Measurements from ENCODE around the gene SALL3. TPM values are rescaled to one million over a fixed set of nuclear protein-coding genes. Genes with fewer than 3 reads are reported as not detected.

The SALL3 gene
- total RNA-seq, 1 experiment from 2014 or later, result not detected

DNA sequence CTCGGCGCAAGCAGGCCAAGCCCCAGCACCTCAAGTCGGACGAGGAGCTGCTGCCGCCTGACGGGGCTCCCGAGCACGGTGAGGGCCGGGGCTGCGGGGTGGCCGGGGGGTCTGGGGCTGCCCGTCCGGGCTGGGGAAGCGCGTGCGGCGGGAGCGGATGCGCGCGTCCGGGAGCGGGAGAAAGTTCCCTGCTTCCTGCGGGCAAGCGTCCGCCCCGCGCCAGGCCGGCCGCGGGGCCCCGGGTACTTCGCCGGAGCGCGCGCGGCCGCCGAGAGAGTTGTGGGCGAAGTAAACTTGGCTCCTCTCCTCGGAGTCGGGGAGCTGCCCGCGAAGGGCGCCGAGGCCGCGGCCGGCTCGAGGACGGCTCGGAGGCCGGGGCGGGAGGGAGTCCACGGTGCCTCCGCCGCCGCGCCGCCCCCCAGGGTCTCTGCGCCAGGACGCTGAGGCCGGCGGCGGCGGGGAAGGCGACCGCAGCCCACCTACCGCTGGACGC lies 707 bp downstream of the SALL3 start:
- DNase-seq (ENCODE audit: low read depth), result no peak

DNA sequence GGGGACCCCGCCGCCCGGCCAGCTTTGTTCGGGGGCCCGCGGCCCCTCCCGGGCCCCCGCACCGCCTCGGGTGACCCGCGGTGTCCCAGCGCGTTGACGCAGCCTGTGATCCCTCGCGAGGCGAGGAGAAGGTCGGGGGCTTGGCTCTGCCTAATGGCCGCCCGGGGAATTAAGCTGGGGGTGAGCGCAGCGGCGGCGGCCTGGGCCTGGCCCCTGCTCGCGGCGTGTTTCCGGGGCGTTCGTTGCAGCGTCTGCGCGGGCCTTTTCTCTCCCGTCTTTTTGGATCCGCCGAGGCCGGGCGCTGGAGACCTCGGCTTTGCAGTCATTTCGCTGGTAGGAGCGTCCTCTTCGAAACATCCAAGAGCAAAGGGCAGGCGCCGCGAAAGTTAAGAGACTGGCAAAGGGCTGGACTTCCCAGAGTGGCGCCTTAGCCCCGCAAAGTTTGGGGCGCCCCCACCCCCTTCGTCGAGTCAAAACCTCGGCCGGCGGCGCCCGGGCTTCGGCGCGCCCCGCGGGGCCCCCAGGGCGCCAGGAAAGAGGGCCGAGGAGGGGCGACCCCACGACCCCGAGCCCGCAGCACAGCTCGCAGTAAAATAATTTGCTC lies 1.3 kb downstream of the SALL3 start:
- no peak for DNase-seq (ENCODE audit: low read depth)

DNA sequence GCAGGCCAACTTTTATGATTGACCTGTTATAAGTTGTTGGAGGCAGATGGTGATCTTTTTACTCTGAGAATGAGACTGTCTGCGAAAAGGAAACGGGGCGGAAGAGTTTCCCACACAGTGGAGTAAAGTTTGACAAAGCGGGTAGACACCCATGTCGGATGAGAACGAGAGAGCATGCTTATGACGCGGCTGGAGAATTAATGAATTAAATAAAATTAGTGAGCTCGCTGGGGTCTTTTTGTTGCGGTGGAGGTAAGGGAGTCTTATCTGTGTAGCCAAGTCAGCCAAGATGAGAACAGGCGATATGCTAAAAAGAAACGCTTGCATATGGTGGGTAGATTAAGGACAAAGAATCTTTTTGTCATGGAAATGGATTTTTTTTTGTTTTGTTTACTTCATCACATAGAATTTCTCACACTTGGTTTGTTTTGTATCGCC lies 1.8 kb downstream of the SALL3 start:
- no peak for DNase-seq (ENCODE audit: low read depth)

DNA sequence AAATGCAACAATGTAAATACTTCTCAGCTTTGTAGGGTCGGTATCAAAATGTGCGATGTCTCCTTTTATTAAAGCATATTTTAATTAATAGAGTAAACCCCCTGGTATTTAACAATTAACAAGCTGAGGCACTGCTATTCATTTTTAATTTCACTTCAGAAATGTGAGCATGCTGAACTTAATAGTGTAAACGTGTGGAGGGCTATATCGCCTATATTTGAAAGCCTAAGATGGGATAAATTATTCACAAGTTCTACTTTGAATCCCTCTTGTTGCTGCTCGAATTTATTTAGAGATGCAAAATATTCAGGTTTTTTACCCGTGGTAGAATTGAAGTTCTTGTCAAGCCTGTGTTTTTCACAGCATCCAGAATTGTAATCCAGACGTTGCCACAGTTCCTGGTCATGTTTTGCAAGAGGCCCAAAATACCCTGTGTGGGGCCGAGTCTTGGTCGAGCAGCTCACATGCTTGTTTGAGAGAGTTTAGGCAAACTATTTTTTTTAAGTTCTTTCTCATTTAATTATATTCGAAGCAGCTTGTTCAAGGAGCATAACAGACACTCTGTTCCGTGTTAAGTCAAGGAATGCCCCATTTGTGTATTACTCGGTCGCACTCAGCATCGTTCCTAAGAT lies 2.5 kb downstream of the SALL3 start:
- DNase-seq (ENCODE audit: low read depth), result no peak

DNA sequence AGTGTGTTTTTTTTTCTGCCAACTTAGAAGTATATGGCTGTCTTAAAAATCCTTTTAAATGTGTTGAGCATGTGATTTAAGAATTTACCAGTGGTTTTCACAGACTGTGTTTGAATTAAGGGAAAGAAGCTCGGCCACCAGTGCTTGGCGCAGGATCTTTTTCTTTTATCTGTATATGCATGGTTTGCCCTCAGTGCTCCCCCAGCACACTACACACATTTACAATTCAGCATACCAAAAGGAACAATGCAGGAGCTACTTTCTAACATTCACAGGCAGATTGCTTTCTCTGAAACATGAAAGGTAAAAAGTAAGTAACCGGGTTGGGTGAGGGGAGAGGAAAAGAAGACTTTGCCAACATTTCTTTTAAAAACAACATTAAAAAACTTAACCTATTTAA lies 3.9 kb downstream of the SALL3 start:
- DNase-seq (ENCODE audit: low read depth), result no peak

DNA sequence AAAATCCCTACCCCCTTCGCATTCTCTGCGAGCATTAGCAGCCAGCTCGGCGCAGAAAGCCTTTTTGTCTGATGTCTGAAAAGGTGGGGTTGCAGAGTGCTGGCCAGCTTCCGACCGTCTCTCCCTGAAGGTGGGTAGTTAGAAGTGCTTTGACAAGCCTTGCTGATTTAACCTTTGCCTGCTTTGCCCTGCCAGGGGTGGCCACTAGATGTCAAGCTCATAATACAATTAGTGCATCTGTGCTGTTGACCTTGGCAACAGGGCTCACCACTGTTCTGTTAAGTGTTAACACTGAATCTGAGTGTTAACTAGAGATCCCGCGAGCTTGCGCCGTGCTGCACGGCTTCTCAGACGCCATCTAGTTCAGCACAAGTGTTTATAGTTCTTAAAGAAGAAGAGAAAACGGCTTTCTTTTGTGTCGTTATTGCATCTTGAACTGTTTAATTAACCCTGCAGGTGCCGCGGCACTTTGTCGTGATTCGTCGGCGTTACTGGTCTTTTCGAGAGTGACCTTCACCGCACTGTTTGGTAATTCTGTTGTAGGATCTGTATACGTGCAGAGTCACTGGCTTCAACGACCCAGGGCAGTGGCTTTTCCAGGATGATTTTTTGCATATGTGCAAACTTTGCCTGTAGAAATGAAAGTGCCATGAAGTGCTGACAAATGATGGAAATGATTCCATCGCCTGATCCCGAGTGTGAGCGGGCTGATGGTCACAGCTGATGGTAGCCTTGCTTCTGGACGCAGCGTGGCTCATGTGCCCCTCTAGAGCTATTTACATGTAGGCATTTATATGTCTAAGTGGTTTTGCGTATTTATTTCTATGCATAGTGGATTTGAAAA lies 5.5 kb downstream of the SALL3 start:
- no peak for DNase-seq (ENCODE audit: low read depth)

DNA sequence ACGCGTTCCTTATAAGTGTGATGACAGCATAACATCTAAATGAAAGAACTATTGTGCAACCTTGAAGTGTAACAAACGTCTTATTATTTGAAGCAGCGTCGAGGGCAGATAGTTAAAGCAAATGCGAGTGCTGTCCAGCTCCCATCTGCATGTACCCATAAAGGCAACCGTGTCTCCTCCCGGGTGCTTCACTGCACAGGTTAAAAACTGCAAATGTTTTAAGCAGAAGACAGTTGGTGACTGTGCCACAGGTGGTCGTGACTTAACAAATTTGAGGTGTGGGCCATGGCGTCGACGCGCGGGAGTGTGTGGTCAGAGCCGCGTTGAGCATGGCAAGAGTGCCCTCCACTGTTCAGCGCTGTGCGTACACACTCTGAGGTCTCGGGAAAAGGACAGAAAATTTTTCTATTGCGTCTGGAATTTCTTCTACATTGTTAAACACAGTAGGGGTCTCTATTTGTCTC lies 6.4 kb downstream of the SALL3 start:
- DNase-seq (ENCODE audit: low read depth), result peak; percentile 2

DNA sequence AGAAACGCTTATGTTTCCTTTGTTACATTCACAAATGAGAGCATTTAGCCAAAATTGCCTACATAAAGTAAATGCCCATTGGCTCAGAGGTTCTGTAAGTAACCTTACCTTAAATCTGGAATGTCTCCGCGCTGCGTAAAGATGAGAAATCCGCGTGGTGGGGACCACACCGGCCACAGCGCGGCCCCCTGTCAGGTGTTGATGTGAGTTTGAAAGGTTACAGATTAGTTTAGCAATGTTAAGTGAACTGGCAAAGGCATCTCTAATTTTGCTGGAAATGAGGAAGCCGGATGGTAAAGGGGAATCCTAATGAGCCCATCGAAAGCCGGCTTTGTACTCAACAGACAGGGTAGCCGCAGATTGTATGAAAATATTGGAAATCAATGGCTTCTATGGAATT lies 11.8 kb downstream of the SALL3 start:
- DNase-seq (ENCODE audit: low read depth), result no peak

DNA sequence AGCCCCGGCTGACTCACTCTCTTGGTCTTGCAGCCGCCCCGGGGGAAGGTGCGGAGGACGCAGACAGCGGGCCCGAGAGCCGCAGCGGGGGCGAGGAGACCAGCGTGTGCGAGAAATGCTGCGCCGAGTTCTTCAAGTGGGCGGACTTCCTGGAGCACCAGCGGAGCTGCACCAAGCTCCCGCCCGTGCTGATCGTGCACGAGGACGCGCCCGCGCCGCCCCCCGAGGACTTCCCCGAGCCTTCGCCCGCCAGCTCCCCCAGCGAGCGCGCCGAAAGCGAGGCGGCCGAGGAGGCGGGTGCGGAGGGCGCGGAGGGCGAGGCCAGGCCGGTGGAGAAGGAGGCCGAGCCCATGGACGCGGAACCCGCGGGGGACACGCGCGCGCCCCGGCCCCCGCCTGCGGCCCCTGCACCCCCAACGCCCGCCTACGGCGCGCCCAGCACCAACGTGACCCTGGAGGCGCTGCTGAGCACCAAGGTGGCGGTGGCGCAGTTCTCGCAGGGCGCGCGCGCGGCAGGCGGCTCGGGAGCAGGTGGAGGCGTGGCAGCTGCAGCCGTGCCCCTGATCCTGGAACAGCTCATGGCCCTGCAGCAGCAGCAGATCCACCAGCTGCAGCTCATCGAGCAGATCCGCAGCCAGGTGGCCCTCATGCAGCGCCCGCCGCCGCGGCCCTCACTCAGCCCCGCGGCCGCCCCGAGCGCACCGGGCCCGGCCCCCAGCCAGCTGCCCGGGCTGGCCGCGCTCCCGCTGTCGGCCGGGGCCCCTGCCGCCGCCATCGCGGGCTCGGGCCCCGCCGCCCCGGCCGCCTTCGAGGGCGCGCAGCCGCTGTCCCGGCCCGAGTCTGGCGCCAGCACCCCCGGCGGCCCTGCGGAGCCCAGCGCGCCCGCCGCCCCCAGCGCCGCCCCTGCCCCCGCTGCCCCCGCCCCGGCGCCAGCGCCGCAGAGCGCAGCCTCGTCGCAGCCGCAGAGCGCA lies 12.7 kb downstream of the SALL3 start:
- no peak for DNase-seq (ENCODE audit: low read depth)

DNA sequence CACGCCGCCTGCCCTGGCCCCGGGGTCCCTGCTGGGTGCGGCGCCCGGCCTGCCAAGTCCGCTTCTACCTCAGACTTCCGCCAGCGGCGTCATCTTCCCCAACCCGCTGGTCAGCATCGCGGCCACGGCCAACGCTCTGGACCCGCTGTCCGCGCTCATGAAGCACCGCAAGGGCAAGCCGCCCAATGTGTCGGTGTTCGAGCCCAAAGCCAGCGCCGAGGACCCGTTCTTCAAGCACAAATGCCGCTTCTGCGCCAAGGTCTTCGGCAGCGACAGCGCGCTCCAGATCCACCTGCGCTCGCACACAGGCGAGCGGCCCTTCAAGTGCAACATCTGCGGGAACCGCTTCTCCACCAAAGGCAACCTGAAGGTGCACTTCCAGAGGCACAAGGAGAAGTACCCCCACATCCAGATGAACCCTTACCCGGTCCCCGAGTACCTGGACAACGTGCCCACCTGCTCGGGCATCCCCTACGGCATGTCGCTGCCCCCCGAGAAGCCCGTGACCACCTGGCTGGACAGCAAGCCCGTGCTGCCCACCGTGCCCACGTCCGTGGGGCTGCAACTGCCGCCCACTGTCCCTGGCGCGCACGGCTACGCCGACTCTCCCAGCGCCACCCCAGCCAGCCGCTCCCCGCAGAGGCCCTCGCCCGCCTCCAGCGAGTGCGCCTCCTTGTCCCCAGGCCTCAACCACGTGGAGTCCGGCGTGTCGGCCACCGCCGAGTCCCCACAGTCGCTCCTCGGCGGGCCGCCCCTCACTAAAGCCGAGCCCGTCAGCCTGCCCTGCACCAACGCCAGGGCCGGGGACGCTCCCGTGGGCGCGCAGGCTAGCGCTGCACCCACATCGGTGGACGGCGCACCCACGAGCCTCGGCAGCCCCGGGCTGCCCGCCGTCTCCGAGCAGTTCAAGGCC lies 13.7 kb downstream of the SALL3 start:
- DNase-seq (ENCODE audit: low read depth), result no peak

DNA sequence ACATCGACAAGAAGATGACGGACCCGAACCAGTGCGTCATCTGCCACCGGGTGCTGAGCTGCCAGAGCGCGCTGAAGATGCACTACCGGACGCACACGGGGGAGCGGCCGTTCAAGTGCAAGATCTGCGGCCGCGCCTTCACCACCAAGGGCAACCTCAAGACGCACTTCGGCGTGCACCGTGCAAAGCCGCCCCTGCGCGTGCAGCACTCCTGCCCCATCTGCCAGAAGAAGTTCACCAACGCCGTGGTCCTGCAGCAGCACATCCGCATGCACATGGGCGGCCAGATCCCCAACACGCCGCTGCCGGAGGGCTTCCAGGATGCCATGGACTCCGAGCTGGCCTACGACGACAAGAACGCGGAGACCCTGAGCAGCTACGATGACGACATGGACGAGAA lies 14.4 kb downstream of the SALL3 start:
- no peak for DNase-seq (ENCODE audit: low read depth)

DNA sequence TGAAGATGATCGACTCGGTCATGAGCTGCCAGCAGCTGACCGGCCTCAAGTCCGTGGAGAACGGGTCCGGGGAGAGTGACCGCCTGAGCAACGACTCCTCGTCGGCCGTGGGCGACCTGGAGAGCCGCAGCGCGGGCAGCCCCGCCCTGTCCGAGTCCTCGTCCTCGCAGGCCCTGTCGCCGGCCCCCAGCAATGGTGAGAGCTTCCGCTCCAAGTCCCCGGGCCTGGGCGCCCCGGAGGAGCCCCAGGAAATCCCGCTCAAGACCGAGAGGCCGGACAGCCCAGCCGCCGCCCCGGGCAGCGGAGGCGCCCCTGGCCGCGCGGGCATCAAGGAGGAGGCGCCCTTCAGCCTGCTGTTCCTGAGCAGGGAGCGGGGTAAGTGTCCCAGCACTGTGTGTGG lies 14.9 kb downstream of the SALL3 start:
- no peak for DNase-seq (ENCODE audit: low read depth)

DNA sequence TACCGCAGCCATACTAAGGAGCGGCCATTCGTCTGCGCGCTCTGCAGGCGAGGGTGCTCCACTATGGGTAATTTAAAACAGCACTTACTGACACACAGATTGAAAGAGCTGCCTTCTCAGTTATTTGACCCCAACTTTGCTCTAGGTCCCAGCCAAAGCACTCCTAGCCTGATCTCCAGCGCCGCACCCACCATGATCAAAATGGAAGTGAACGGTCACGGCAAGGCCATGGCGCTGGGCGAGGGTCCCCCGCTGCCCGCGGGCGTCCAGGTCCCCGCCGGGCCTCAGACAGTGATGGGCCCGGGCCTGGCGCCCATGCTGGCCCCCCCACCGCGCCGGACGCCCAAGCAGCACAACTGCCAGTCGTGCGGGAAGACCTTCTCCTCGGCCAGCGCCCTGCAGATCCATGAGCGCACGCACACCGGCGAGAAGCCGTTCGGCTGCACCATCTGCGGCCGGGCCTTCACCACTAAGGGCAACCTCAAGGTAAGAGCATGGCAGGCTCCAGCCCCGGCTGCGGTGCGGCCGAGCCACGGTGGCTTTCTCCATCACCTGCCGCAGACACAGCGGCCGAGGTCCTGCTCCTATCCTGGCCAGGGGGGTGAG lies 15.5 kb downstream of the SALL3 start:
- no peak for DNase-seq (ENCODE audit: low read depth)

DNA sequence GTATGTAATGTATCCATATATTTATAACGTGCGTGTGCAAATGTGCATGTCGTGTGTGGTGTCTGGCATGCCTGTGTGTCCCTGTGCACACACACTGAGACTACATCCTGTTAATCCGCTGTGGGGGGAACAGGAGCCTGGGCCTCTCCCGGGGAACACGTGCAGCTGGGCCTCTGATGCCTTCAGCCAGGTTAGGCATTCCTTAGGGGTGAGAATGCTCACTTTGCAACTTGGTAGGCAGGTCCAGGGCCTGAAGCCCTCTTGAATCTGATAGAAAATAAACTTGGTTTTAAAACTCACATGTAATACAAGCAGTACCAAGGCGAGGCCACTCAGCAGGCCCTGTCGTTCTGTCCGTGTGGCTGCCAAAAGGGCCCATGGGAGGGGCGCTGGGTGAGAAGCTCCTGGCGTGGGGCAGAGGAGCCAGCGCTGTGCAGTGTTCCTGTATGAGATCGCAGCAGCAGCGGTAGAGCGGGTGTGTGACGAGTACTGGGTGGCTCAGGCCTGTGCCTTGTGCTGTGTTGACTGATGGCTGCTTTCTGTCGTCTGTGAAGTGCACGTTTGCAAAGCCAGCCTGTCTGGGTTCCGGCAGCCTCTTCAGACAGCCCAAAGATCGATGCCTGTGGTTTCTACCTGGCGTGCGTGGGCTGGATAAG lies 16.2 kb downstream of the SALL3 start:
- no peak for DNase-seq (ENCODE audit: low read depth)

DNA sequence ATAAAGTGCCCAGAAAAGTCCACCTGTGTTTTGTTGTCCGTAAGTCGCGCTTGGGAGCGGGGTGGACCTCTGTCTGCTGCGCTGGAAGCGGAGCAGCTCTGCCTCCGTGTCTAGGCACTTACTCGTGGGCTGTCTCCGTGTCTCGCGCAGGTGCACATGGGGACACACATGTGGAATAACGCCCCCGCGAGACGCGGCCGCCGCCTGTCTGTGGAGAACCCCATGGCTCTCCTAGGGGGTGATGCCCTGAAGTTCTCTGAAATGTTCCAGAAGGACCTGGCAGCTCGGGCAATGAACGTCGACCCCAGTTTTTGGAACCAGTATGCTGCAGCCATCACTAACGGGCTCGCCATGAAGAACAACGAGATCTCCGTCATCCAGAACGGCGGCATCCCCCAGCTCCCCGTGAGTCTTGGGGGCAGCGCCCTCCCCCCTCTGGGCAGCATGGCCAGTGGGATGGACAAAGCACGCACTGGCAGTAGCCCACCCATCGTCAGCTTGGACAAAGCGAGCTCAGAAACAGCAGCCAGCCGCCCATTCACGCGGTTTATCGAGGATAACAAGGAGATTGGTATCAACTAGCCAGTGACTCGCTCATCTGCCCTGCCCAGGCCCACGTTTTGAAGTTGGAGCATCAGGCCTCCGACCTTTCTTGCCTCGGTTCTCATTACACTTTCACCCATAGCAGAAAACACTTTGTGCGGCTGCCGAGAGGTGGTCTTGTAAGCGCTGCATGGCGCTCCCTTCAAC lies 17.3 kb downstream of the SALL3 start:
- no peak for DNase-seq (ENCODE audit: low read depth)

DNA sequence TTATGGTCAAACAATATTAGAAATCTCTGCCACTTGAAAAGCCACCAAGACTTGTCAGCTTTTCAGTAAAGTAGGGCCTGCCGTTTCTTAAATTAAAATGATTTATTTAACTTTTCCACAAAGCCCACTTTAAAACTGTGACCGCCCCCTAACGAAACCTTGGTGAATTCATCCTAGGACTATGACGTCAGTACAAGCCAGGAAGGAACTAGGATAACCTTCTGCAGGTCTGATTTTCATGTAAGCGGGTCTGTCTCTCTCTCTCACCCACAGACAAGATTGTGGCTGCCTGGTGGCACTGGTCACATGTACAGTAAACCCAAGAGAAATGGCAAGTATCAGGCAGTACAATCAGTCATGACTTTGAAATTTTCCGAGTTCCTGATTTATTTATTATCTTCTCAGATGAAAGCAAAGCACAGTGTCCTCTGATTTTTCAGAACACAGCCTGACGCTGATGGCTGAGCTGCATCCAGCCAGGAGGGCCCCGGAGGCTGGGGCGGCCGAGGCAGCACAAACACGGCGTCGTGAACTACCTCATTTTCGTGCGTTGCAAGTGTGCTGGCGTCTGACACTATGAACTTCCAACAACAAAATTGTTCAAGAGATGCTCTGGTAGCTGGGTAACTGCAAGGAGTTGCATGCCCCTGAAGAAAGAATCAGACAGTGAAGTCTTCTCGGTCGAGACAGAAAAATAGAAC lies 18.9 kb downstream of the SALL3 start:
- DNase-seq (ENCODE audit: low read depth), result no peak

DNA sequence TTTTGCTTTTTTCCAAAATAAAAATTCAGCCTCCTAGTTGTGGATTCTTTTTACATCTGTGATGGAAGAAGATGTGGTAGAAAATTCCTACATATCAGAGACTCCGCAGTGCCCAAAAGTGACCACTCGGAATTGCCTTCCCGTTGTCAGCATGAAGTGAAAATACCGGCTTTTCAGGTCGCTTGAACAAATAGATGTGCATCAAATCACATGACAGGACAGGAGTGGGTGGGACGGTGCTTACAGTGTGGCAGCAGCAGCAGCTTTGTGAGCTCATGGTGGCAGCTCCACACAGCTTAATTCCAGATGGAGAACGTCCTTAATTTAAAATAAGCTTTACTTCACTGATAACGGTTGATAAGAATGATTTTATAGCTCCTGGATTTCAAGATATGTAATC lies 20.3 kb downstream of the SALL3 start:
- DNase-seq (ENCODE audit: low read depth), result no peak

DNA sequence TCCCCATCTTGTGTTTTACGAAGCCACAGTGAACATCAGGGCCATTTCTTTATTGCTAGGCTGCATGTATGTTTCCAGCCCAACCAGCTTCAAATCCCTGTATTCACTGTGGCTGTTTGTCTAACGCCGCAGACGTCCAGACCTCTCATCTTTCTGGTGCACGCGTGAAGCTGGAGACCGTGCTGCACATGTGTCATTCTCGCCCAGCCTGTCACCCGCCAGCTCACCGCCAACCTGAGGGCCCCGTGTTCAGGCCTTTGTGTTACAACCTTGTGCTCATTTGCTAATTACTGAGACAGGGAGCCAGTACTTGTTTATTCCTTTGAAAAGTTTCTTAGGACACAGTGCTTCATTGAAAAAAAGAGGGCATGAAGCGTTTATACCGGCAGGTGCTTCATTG lies 21.4 kb downstream of the SALL3 start:
- DNase-seq (ENCODE audit: low read depth), result no peak

Measured in RPMI7951 (cell line).